CD4-positive, alpha-beta T cell treated with Interleukin-1 beta for 1 hour (primary cell): ENCODE measurements around the gene FOXRED2.
A peak's percentile ranks its signal among the peaks of the same experiment; 100 is the strongest.

Experiments used
- DNase-seq, 2 donors: peaks; one replicate each; pipeline ENCODE4 v3.0.0-alpha.2; 2020 to 2022

FOXRED2 gene

DNA sequence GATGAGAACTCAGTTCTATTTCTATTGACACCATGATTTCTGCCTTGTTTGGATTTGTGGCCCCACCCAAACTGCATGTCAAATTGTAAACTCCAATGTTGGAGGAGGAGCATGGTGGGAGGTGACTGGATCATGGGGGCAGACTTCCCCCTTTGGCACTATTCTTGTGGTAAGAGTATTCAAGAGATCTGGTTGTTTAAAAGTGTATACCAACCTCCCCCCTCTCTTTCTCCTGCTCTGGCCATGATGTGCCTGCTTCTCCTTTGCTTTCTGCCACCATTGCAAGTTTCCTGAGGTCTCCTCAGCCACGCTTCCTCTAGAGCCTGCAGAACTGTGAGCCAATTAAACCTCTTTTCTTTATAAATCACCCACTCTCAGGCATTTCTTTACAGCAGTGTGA lies 7.9 kb upstream of the FOXRED2 start:
- no peak for DNase-seq

DNA sequence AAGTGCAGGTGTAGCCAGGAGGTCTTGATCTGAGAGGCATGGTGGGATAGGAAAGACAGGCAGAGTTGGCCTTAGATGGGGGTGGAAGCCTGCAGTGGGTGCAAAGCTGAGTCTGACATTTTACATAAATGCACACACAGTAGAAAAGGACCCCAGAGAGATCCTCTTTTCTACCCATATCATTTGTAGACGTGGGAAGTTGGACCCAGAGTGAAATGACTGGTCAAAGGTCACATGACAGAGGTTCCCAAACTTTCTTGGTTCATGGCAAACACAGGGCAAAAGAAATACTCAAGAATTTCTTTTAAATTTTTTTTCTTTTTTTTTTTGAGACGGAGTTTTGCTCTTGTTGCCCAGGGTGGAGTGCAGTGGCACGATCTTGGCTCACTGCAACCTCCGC lies 6.2 kb upstream of the FOXRED2 start:
- no peak for DNase-seq

DNA sequence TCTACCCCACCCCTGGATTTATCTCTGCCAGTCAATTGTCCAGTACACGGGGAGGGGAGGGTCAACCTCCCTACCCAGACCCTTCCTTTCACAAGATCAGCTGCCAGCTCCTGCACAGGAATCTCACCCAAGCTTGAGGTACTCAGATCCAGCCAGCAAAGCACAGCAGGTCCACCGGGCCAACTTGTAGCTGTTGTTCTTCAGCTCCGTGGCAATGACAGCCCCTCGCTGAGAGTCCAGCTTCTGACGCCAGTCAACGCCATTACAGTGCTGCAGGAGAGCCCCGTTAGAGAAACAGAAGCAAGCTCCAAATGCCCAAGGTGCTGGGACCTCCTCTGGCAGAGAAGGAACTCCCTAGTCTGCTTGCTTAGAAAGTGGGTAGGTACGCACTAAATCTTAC lies 5.5 kb upstream of the FOXRED2 start:
- no peak for DNase-seq

GRCh38 chr22:36510966-36511881 lies 4.4 kb upstream of the FOXRED2 start:
- DNase-seq: peak; percentile 31 to 33

- DNase-seq: no peak
These were observed 3.5 kb upstream of the FOXRED2 start for GRCh38 chr22:36510384-36510783.

- DNase-seq: no peak
These were observed 724 bp upstream of the FOXRED2 start for GRCh38 chr22:36507518-36508010.

- DNase-seq: no peak
These were observed 723 bp downstream of the FOXRED2 start for GRCh38 chr22:36505998-36506635.

DNA sequence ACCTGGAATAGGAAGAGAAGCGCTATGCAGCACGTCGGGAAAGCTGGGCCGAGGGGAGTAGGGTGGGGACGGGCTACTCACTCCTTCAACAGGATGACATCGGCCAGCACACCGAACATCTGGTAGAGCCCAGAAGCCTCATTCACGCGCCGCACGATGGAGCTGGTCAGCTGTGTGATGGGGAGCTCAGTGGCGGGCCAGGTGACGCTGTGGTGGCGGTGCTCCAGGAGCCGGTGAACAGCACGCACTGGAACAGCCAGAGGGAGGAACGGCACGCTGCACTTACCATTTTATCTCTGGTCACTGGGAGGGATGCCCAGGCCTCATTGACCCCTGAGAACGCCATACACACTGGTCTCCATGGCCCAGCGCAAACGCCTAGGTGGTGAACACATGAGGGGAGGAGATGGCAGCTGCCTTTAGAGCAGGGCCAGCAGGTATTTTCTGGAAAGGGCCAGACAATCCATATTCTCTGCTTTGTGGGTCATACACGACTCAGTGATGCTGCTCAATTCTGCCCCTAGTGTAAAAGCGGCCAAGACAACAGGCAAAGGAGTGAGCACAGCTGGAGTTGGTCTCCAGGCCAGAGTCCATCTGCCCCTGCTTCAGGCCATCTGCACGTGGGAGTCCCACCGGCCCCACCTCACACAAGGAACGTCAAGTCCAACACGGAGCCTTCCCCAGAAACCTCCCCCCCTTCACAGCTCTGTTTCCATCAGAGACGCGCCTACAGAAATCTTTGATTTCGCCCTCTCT lies 8.8 kb downstream of the FOXRED2 start:
- no peak for DNase-seq

- DNase-seq: peak; percentile 16 to 61
These were observed 13.1 kb downstream of the FOXRED2 start for GRCh38 chr22:36493690-36494110.

DNA sequence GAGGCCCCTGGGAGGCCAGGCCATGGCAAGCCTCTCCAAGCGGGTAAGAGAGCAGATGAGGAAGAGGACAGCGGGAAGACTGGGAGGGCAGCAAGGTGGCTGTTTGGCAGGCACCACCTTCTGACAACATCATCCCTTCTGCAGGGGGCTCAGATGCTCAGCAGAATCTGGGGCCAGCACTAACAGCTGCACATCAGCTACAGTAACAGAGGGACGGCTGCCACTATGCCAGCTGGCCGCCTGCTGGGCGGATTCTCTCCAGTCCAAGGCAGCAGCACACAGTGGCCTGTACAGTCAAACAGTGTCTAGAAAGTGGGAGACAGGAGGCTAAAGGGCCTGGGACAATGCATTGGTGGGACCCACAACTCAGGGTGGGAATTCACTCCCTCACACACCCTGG lies 14.7 kb downstream of the FOXRED2 start:
- no peak for DNase-seq

DNA sequence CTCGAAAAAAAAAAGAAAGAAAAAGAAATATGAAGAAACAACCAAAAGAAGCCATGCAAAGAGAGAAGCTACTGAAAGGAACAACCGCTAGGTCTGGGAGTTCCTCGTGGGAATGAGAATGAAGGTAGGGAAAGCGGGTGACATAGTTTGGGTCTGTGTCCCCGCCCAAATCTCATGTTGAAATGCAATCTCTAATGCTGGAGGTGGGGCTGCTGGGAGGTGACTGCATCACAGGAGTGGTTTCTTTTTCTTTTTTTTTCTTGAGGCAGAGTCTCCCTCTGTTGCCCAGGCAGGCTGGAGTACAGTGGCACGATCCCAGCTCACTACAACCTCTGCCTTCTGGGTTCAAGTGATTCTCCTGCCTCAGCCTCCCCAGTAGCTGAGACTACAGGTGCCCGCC lies 15.7 kb downstream of the FOXRED2 start:
- DNase-seq: no peak

GRCh38 chr22:36486619-36487384 lies 20.0 kb downstream of the FOXRED2 start:
- DNase-seq: peak; percentile 62 to 72

- peak; percentile 97 for DNase-seq
These were observed 25.3 kb downstream of the FOXRED2 start, which contains the start of gene TXN2 for GRCh38 chr22:36481393-36482168. TXN2 (minus strand) TSS chr22:36481640; CDS start chr22:36480837, 803 bp downstream.

- DNase-seq: no peak
These were observed 25.9 kb downstream of the FOXRED2 start for GRCh38 chr22:36480941-36481392.

DNA sequence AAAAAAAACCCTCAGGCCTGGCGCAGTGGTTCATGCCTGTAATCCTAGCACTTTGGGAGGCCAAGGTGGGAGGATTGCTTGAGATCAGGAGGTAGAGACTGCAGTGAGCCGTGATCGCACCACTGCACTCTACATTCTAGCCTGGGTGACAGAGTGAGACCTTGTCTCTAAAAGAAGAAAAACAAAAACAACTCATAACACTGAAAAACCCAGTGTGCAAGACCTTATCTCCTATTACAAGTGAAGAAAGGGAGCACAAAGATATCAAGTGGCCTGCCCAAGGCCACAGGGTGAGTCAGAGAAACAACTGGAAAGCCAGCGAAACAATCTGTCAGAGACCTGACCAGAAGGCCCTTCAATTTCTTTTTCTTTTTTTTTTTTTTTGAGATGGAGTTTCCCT lies 27.9 kb downstream of the FOXRED2 start:
- no peak for DNase-seq

GRCh38 chr22:36475341-36475740 lies 31.5 kb downstream of the FOXRED2 start:
- no peak for DNase-seq

DNA sequence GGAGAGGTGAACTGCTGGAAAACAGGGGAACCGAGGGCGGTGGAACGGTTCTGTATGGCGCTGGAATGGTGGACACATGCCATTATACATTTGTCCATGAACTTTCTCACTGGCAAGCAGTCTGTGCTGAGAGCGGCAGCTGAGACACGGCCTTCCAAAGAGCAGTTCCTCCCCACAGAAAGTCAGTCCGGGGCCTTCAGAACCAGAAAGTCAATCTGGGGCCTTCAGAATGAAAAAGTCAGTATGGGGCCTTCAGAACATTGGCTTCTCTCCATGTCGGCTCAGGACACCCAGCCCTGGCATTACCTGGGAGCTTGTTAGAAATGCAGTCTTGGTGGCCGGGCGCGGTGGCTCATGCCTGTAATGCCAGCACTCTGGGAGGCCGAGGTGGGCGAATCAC lies 34.2 kb downstream of the FOXRED2 start:
- no peak for DNase-seq

DNA sequence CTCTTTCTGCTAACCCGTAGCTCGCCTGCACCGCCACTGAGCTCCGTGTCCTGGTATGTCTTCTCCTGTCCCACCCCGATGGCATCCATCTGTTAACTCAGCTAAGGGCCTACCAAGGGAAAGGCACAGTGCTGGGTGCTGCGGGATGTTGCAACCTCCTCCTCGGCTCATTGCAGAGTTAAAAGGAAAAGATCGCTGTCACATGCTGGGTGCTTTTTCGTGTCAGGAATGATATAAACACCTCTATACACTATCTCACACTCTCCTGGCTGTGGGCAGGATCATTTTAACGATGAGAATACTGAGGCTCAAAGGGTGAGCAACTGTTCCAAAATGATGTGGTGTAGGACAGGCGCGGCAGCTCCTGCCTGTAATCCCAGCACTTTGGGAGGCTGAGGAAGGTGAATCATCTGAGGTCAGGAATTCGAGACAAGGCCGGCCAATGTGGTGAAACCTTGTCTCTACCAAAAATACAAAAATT lies 35.5 kb downstream of the FOXRED2 start:
- no peak for DNase-seq

DNA sequence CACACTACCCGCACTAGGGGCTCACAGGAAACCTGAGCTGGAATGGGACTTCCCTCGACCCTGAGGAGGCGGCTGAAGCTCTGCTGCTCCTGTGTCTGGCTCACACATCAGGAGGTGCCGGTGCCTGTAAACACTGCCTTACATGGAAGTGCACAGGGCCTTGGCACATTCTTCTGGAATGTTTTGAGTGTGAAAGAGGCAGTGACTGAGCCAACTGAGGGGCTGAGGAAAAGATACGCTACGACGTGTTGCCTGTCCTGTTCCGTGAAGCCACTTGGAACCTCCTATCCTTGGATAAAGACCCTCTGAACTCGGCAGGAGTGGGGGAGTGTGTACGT lies 35.9 kb downstream of the FOXRED2 start:
- DNase-seq: no peak

DNA sequence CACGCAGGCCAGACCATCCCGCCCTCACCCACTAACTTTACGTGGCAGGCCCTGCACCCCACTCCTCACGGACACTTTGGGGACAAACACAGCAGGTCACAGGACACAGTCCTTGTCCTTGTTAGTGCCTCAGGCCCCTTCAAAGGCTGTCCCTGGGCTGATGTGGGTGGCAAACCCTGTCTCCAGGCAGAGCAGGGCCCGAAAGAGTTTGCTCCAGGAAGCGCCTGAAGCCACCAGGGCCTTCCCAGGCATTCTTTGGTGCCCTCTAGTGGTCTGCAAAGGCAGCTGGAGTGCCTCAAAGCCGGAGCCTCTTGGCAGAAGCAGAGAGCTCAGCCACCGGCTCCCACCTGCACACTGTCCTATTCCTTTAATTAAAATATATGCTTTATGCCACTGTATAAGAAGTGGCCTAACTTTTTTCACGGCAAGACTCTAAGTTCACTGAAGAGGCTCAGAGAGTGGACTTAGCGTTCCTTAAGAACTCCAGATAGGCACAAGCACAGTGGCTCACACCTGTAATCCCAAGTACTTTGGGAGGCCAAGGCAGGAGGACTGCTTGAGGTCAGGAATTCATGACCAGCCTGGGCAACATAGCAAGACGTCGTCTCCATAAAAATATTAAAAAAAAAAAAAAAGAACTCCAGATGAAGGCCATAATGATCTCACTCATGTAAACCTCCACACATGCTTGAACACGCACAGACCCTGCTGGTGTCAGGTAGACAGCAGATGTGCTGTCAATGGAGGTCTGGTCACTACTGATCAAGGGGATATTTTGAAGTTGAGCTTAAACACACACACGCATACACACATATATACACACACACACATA lies 36.5 kb downstream of the FOXRED2 start:
- DNase-seq: peak; percentile 88 to 91
